HG02970 (cell line): ENCODE data around the gene PSG3.
"Not testable (repeated sequence)": the region's sequence is repeated elsewhere in the genome, so short reads cannot be mapped to it uniquely, and the experiment has no call there.

Experiments used
- ATAC-seq: cut with Tn5 transposase; IDR thresholded peaks from one replicate; pipeline ENCODE4 v1.9.1; 2021; ENCODE audit warnings: mild to moderate bottlenecking, moderate library complexity, moderate number of reproducible peaks; ENCODE audit not compliant: unreplicated experiment, low FRiP score

The PSG3 gene

GRCh38 chr19:42740381-42740780 lies at the start of gene PSG3:
Gene PSG3, minus strand, starts transcription at chr19:42740481. Its CDS starts 97 bp downstream, at chr19:42740384.
- not testable (repeated sequence) for ATAC-seq

- ATAC-seq: not testable (repeated sequence)
These were observed 48.5 kb upstream of the PSG3 start for GRCh38 chr19:42788766-42789165.

- not testable (repeated sequence) for ATAC-seq
These were observed 47.5 kb upstream of the PSG3 start for GRCh38 chr19:42787766-42788165.

GRCh38 chr19:42776750-42777612 lies 36.7 kb upstream of the PSG3 start:
- not testable (repeated sequence) for ATAC-seq

- not testable (repeated sequence) for ATAC-seq
These were observed 34.4 kb upstream of the PSG3 start for GRCh38 chr19:42774510-42775158.

GRCh38 chr19:42767319-42767718 lies 27.0 kb upstream of the PSG3 start:
- ATAC-seq: not testable (repeated sequence)

- ATAC-seq: not testable (repeated sequence)
These were observed 26.6 kb upstream of the PSG3 start for GRCh38 chr19:42766871-42767270.

- ATAC-seq: no peak
These were observed 24.6 kb upstream of the PSG3 start for GRCh38 chr19:42764836-42765235.

GRCh38 chr19:42762789-42763188 lies 22.5 kb upstream of the PSG3 start:
- no peak for ATAC-seq

GRCh38 chr19:42761924-42762295 lies 21.6 kb upstream of the PSG3 start:
- ATAC-seq: not testable (repeated sequence)

- not testable (repeated sequence) for ATAC-seq
These were observed 21.0 kb upstream of the PSG3 start for GRCh38 chr19:42760954-42761923.

- not testable (repeated sequence) for ATAC-seq
These were observed 18.4 kb upstream of the PSG3 start for GRCh38 chr19:42758667-42759066.

GRCh38 chr19:42752246-42752645 lies 12.0 kb upstream of the PSG3 start:
- ATAC-seq: not testable (repeated sequence)

GRCh38 chr19:42741726-42742607 lies 1.7 kb upstream of the PSG3 start:
- ATAC-seq: not testable (repeated sequence)

GRCh38 chr19:42737581-42738011 lies 2.7 kb downstream of the PSG3 start:
- not testable (repeated sequence) for ATAC-seq

- not testable (repeated sequence) for ATAC-seq
These were observed 11.9 kb downstream of the PSG3 start for GRCh38 chr19:42728341-42728740.

- ATAC-seq: not testable (repeated sequence)
These were observed 26.3 kb downstream of the PSG3 start for GRCh38 chr19:42714000-42714399.

- not testable (repeated sequence) for ATAC-seq
These were observed 27.5 kb downstream of the PSG3 start for GRCh38 chr19:42712753-42713152.

GRCh38 chr19:42710986-42711385 lies 29.3 kb downstream of the PSG3 start:
- not testable (repeated sequence) for ATAC-seq
